NCI-H1417 (cell line): ENCODE results near the gene SIPA1.
"Not testable (repeated sequence)": the region's sequence is repeated elsewhere in the genome, so short reads cannot be mapped to it uniquely, and the experiment has no call there.

ENCODE experiments used
- DNase-seq, 3 experiments: peaks; one replicate each; lab custom pipeline; 2025; lab: John Stamatoyannopoulos, UW

SIPA1 gene

GRCh38 chr11:65661599-65662246 lies 23.8 kb downstream of the SIPA1 start:
- DNase-seq, result no peak

- peak in 1 of 3 experiments; percentile 49 for DNase-seq
Observed at GRCh38 chr11:65662247-65662798, 24.4 kb downstream of the SIPA1 start.

DNA sequence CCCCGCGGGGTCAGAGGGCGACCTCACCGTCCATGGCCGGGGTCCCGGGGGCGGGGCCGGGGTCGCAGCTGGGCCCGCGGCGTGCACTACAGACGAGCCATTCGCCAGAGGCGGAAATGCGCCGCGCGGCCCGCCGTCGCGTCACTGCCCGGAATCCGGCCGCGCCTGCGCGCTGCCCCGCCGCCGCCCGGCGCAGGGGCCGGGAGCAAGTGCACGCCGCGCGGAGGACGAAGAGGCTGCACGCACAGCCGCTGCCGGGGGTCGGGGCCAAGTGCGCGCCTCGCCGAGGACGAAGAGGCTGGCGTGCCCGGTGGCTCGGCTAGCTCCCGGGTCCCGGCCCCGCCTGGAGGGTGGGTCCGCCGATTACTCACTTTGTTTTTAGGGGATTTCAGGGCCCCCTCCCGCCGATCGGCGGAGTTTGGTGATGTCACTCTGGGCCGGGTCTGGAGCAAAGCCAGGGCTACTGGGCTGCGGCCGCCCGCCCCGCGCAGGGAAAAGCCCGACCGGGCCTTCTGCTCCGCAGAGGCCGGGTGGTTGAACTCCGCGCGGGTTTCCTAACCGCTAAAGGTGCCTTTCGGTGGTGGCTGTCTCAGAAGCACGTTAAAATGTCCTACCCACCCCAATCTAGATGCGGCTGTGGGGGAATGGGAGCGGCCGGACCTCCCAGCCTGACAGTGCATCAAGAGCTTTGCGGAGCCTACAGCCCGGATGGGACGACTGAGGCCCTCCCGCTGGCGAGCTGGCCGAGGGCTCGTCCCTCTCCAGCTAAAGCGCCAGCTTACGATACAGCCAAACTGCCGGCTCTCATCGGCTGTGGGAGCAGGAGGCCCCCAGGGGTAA lies 25.1 kb downstream of the SIPA1 start, which contains the start of gene RELA:
TSS of gene RELA (minus strand) at position 118 of the 840 bp plus-strand sequence. CDS start at position 34, 84 bp downstream.
- DNase-seq, result peak; percentile 88 to 95 (median 90)

GRCh38 chr11:65663639-65664200 lies 25.8 kb downstream of the SIPA1 start:
- DNase-seq, result peak in 2 of 3 experiments; percentile 40 to 69

DNA sequence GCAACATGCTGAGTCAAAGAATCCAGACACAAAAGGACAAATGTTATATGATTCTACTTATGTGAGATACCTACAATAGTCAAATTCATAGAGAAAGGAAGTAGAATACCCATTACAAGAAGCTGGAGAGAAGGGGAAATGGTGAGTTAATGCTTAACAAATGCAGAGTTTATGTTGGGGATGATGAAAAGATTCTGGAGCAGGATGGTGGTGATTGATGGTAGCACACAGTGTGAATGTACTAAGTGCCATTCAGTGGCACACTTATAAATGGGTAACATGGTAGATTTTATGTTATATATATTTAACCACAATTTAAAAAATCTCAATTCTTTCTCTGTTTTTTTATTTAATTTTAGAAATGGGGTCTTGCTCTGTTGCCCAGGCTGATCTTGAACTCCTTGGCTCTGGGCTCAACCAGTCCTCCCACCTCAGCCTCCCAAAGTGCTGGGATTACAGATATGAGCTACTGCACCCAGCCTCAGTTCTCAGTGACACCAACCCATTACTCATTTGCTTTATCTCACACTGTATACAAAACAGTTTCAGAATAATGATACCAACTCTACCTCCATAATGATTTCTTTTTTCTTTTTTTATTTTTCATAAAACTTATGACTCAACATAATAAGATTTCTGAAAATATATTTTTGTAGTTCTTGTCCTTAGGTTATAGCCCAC lies 34.4 kb downstream of the SIPA1 start:
- DNase-seq, result no peak

DNA sequence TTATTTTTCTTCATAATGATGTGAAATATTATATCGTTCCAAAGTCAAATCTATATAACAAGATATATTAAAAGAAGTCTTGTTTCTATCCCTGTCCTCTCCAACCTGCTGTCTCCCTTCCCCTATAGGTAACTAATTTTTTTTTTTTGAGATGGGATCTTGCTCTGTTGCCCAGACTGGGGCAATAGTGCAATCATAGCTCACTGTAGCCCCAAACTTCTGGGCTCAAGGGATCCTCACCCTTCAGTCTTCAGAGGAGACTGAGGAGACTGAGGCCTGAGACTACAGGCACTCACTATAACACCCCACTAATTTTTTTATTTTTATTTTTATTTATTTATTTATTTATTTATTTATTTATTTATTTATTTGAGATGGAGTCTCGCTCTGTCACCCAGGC lies 35.1 kb downstream of the SIPA1 start:
- no peak for DNase-seq

DNA sequence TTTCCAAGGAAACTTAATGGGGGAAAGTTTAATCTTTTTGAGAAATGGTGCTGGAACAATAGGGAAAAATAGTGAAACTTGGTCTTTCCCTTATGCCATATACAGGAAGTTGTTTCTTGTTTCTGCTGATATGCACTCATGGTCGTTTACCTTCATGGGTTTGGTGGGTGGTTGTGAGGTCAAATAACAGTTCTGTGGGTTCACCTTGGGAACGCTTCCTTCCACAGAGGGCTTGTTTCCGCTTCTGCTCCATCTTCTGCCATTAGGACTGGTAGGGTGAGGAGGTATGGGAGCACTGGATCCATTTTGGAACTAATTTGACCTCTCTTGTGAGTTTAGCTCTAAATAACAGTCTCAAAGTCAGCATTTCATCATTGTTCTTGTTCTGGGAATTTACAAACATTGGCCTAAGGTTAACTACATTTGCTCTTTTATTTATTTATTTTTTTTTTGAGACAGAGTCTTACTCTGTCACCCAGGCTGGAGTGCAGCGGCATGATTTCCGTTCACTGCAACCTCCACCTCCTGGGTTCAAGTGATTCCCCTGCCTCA lies 42.4 kb downstream of the SIPA1 start:
- no peak for DNase-seq

- DNase-seq, result not testable (repeated sequence)
Observed at GRCh38 chr11:65683480-65683879, 45.6 kb downstream of the SIPA1 start.

GRCh38 chr11:65685981-65686380 lies 48.1 kb downstream of the SIPA1 start:
- DNase-seq, result no peak

DNA sequence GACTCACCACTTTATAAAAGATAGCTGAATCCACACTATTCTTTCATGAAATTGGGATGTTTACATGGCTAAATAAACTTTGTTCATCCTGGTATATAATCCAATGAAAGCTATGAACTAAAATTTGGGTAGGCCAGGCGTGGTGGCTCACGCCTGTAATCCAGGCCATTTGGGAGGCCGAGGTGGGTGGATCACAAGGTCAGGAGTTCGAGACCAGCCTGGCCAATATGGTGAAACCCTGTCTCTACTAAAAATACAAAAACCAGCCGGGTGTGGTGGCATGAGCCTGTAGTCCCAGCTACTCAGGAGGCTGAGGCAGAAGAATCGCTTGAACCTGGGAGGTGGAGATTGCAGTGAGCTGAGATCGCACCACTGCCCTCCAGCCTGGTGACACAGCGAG lies 53.9 kb downstream of the SIPA1 start:
- not testable (repeated sequence) for DNase-seq

- DNase-seq, result no peak
Observed at GRCh38 chr11:65692367-65692766, 54.5 kb downstream of the SIPA1 start.

DNA sequence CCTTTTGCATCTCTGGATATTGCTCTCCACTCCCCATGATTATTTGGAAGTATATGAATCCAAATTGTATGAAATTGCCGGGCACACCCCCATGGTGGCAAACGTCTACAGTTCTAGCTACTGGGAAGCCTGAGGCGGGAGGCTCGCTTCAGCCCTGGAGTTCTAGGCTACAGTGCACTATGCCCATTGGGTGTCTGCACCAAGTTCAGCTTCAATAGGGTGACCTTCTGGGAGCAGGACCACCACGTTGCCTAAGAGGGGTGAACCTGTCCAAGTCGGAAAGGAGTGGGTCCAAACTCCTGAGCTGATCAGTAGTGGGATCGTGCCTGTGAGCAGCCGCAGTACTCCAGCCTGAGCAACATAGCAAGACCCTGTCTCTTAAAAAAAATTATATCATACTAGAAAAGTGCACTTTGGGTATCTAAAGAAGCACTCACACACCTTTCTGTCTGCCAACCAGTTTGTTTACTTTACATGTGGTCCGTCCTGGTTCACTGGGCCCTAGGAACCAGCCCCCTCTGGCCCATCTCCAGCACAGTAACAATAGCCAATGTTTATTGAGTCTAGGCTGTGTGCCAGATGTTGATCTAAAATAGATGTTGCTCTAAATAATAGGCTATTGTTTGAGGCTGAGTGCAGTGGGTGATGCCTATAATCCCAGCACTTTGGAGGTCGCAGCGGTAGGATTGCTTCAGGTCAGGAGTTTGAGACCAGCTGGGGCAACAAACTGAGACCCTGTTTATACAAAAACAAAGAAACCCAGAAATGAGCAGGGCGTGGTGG lies 57.7 kb downstream of the SIPA1 start:
- peak; percentile 15 to 90 (median 66) for DNase-seq

GRCh38 chr11:65696802-65697552 lies 59.1 kb downstream of the SIPA1 start:
- DNase-seq, result no peak

DNA sequence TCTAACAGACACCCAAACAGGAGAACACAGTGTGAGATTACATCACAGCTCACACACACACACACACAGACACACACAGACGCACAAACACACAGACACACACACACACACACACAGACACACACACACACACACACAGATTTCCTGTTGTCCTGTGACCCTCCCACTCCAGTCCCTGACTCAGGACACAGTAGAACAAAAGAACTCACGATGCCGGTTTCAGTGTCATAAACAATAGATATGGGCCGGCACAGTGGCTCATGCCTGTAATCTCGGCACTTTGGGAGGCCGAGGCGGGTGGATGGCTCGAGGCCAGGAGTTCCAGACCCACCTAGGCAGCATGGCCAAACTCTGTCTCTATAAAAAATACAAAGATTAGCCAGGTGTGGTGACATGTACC lies 60.3 kb downstream of the SIPA1 start:
- DNase-seq, result no peak

DNA sequence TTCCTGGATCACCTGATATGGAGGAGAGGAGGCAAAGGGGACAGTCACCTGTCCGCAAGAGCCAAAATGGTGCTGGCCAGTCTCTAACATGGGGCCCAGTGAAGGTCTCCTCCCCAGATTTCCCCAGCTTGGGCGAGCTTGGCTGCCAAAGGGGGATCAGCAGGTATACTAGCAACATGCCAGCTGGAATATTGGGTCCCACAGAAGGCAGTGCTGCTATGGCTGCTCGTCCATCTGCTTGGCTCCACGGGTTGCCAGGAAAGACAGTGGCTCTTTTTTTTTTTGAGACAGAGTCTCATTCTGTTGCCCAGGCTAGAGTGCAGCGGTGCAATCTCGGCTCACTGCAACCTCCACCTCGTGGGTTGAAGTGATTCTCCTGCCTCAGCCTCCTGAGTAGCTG lies 61.4 kb downstream of the SIPA1 start:
- DNase-seq, result no peak

GRCh38 chr11:65700399-65700798 lies 62.5 kb downstream of the SIPA1 start:
- DNase-seq, result peak in 1 of 3 experiments; percentile 18
